Chondrocyte (in vitro differentiated cells): ENCODE results near the gene DNAJA1. TPM values are rescaled to one million over a fixed set of nuclear protein-coding genes. Genes with fewer than 3 reads are reported as not detected.

Source experiments
- DNase-seq: peaks from one replicate; pipeline ENCODE4 v3.0.0; 2021; ENCODE audit warnings: mixed read lengths, low spot score
- H3K27ac Mint-ChIP-seq: one replicate; pipeline ENCODE4 v1.8.0; 2021; ENCODE audit warnings: mild to moderate bottlenecking, moderate library complexity, mixed read lengths; ENCODE audit not compliant: unreplicated experiment
- H3K27me3 Mint-ChIP-seq: 2 replicates; pipeline ENCODE4 v1.8.0; 2021; ENCODE audit warnings: low read depth, mixed read lengths
- H3K36me3 Mint-ChIP-seq: 2 replicates; pipeline ENCODE4 v1.8.0; 2021; ENCODE audit warnings: low read depth, mixed read lengths
- H3K4me1 Mint-ChIP-seq: 2 replicates; pipeline ENCODE4 v1.8.0; 2021; ENCODE audit warnings: low read depth, mild to moderate bottlenecking, mixed read lengths
- H3K4me3 Mint-ChIP-seq: one replicate; pipeline ENCODE4 v1.8.0; 2021; ENCODE audit warnings: mild to moderate bottlenecking, moderate library complexity, mixed read lengths; ENCODE audit not compliant: unreplicated experiment
- H3K9me3 Mint-ChIP-seq: 2 replicates; pipeline ENCODE4 v1.8.0; 2021; ENCODE audit warnings: low read depth, mixed read lengths
- total RNA-seq: library from RNA; stranded (reverse); gene quantifications from 3 replicates; pipeline ENCODE4 v1.2.1, GENCODE V29; 2021
- TF ChIP-seq, protein P1 (sequence below): fragments of 200-600 bp; sonication (generic); IDR thresholded peaks from 2 replicates; pipeline ENCODE4 v1.5.0; 2021; ENCODE audit warnings: antibody characterized with exemption, mild to moderate bottlenecking, moderate library complexity

The DNAJA1 gene
- total RNA-seq, 1 donor from 2014 or later: 81.9 TPM

DNA sequence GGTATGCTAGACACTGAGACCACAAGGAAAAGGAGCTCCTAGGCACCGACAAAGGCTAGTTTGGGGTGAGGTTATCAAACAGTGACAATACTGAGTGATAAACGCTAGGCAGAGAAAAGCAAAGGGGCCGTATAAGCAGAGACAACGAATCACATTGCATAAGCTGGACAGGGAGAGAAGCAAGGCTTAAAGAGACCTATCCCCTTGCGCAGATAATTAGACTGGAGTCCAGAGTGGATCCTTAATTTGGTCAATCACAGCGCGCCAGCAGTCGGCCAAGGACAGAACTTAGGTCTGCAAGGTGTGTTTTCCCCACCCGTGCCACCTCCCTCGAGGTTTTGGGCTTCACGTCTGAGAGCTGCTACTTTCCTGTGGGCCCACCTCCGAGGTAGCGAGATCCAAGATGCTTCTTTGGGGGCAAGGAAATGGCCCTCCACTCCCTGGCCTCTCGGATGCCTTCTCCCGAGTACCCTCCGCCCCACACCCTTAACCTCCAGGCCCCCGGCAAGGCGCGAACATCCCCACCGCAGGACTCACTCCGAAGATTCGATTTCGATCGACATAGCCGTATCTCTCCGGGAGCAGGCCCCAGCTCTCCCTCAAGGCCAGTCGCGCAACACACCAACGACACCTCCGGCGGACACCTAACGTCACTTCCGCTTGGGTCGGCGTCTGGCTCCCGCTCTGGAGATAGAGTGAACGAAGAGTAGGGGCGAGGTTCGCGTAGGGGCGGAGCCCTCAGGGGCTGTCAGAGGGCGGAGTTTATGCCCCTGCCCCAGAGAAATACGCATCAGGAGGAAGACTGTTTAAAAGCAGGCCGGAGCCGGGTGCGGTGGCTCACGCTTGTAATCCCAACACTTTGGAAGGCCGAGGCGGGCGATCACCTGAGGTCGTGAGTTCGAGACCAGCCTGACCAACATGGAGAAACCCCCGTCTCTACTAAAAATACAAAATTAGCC lies 51.3 kb downstream of the DNAJA1 start, which contains the start of gene SMU1:
Gene SMU1, minus strand, starts transcription at position 629 of the 959 bp plus-strand sequence. Its CDS starts 66 bp downstream, at position 563.
- Mint-ChIP-seq H3K9me3 (no peaks in the 10 kb centered on the region), H3K27me3 (no peaks in the 10 kb centered on the region), H3K4me1 (peaks cover 14% of the 10 kb centered on the region), H3K27ac (peak within 1 kb of the TSS; percentile 100), H3K4me3 (peak within 1 kb of the TSS; percentile 100), H3K36me3 (peaks cover 10% of the 10 kb centered on the region)
- TF ChIP-seq, protein P1, sequence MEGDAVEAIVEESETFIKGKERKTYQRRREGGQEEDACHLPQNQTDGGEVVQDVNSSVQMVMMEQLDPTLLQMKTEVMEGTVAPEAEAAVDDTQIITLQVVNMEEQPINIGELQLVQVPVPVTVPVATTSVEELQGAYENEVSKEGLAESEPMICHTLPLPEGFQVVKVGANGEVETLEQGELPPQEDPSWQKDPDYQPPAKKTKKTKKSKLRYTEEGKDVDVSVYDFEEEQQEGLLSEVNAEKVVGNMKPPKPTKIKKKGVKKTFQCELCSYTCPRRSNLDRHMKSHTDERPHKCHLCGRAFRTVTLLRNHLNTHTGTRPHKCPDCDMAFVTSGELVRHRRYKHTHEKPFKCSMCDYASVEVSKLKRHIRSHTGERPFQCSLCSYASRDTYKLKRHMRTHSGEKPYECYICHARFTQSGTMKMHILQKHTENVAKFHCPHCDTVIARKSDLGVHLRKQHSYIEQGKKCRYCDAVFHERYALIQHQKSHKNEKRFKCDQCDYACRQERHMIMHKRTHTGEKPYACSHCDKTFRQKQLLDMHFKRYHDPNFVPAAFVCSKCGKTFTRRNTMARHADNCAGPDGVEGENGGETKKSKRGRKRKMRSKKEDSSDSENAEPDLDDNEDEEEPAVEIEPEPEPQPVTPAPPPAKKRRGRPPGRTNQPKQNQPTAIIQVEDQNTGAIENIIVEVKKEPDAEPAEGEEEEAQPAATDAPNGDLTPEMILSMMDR: no peak
- peak; percentile 99 for DNase-seq

DNA sequence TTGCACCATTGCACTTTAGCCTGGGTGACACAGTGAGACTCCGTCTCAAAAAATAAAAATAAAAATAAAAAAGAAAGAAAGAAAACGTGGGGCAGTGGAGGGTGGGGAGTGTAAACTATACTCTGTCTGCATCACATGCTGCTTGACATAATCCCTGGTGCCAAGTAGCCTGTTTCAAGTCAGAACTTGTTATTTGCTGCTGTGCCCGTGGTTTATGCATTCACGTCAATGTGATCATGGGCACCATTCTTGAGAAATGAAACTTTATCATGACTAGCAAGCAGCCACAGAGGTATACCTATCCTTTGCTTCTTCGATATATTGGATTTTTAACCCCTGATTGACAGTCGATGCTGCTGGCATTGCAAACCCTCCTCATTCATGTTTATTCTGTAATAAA lies 55.5 kb downstream of the DNAJA1 start:
- no peaks in the 10 kb centered on the region for H3K9me3 Mint-ChIP-seq
- H3K27ac Mint-ChIP-seq: no peak overlapping the region
- no peaks in the 10 kb centered on the region for H3K36me3 Mint-ChIP-seq
- no peaks in the 10 kb centered on the region for H3K27me3 Mint-ChIP-seq
- TF ChIP-seq, protein P1: no peak
- DNase-seq: no peak
- no peak overlapping the region for H3K4me3 Mint-ChIP-seq
- H3K4me1 Mint-ChIP-seq: peaks cover 20% of the 10 kb centered on the region

DNA sequence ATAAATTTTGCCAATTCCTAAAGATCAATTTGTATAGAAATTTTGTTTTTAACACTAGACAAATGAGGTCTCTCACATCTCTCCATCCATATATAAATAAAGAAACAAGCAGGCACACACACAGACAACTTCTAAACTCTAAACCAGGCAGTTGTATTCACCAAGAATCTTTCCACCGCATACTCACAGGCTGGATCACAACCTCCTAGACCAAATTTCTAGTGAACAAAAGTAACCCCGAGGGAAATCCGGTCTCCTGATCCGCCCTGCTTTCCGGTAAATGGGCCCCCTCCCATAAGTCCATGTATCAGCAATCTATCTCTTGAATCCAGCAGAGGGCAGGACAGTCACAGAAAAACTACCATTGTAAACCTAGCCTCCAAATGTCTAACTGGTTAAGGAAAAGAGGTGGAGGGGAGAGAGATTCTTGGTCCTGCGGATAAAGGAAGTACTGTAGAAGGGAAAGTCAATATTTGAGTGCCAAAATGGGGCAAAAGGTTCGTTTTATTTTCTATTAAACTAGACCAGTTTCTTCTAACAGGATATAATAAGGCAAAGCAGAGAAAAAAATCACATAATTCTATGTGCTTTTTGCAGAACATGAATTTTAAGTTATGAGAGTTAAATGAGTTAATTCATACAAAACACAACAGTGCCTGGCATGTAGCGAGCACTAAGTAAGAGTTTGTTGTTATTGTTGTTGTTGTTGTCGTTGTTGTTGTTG lies 56.2 kb downstream of the DNAJA1 start:
- Mint-ChIP-seq H3K27me3 (no peaks in the 10 kb centered on the region), H3K9me3 (no peaks in the 10 kb centered on the region), H3K36me3 (no peaks in the 10 kb centered on the region), H3K4me1 (peaks cover 15% of the 10 kb centered on the region), H3K27ac (no peak overlapping the region), H3K4me3 (no peak overlapping the region)
- no peak for DNase-seq
- TF ChIP-seq, protein P1: peak; percentile 99

DNA sequence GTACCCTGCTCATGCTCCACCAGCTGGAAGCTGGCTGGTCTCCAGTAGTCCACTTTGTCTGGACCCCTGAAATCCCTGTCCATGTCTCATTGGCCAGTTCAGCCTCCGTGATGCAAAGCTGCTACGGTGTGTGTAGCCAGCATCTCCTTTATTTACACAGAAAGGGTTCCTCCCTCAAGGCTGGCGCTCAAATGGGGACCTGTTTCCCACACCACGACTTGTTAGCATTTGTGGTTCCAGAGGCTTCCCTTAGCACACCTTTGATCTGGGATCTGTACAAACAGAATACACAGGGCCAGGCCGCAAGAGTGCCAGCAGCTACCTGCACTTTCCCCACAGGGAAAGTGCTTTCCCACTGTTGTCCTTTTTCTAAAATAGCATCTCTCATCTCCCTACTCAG lies 57.1 kb downstream of the DNAJA1 start:
- H3K9me3 Mint-ChIP-seq: no peaks in the 10 kb centered on the region
- H3K27me3 Mint-ChIP-seq: no peaks in the 10 kb centered on the region
- peaks cover 10% of the 10 kb centered on the region for H3K4me1 Mint-ChIP-seq
- peak; percentile 24 for DNase-seq
- H3K36me3 Mint-ChIP-seq: no peaks in the 10 kb centered on the region
- H3K27ac Mint-ChIP-seq: no peak overlapping the region
- no peak overlapping the region for H3K4me3 Mint-ChIP-seq
- TF ChIP-seq, protein P1: no peak
